ENCODE data around the gene HACD3.

DNA sequence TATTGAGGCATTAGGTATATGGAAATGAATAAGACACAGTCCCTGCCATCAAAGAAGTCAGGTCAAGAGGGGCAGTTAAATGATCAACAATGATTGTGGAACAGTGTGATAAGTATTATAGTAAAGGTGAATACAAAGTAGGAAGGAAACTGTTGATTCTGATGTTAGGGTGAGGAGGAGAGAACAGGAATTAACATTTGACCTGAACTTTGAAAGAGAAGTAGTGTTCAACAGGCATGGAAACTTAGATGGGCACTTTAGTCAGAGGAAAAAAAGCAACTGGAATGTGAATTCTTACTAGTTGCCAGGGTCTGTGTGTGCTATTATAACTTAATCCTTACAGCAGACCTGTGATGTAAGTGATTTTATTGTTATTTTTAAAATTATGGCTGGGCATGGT, 17.6 kb downstream of the HACD3 start:
- TF ChIP-seq, protein P1, sequence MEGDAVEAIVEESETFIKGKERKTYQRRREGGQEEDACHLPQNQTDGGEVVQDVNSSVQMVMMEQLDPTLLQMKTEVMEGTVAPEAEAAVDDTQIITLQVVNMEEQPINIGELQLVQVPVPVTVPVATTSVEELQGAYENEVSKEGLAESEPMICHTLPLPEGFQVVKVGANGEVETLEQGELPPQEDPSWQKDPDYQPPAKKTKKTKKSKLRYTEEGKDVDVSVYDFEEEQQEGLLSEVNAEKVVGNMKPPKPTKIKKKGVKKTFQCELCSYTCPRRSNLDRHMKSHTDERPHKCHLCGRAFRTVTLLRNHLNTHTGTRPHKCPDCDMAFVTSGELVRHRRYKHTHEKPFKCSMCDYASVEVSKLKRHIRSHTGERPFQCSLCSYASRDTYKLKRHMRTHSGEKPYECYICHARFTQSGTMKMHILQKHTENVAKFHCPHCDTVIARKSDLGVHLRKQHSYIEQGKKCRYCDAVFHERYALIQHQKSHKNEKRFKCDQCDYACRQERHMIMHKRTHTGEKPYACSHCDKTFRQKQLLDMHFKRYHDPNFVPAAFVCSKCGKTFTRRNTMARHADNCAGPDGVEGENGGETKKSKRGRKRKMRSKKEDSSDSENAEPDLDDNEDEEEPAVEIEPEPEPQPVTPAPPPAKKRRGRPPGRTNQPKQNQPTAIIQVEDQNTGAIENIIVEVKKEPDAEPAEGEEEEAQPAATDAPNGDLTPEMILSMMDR (IDR thresholded peaks at IDR 0.05; ENCODE audit: poor library complexity), result no peak
- no peak for TF ChIP-seq EZH2 (IDR thresholded peaks at IDR 0.05; ENCODE audit: borderline replicate concordance)
- TF ChIP-seq EZH2phosphoT487 (IDR thresholded peaks at IDR 0.05; ENCODE audit: low read depth, severe bottlenecking, unreplicated experiment), result no peak
